HG02943 (cell line): ENCODE measurements around the gene GLB1L2.

Experiments
- ATAC-seq: cut with Tn5 transposase; IDR thresholded peaks from one replicate; pipeline ENCODE4 v1.9.1; 2021; ENCODE audit warnings: mild to moderate bottlenecking, low read depth, moderate library complexity; ENCODE audit not compliant: unreplicated experiment

Gene GLB1L2

DNA sequence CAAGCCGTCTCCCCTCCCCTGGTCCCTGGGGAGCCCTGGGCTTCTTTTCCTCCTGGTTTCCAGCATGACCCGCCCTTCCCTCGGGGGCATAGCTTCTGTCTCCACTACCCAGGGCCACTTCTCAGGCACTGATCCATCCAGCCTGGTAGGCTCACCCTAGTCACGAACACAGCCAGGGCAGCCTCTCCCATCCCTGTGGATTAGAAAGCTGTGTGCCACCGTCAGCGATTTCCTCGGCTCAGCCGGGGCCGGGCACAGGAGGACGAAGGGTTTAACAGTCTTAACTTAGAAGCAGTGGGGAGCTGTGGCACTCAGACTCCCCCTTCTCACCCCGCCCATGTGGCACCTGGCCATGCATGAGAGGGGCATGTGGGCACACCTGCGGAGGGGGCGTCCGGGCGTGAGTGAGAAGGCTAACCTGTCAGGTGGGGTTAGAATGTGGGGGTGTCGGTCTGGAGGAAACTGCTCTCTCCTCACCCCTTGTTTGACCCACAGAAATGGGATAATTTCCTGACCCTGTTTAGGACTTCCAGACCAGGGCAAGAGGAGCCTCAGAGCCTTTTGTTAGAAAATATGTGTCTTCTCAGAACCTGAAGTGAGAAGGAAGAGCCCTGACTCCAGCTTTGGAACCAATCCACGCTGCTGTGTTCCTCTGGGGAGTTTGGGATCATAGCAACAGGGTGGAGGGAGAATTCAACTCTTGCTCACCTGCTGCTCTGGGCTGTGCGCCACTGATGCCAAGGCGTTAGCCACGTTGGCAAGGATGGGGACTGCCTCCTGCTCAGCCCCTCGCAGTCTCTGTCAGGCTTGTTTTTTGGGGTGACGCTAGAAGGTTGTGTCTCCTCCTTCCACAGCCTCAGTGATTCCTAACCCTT, 14.6 kb downstream of the GLB1L2 start:
- no peak for ATAC-seq

DNA sequence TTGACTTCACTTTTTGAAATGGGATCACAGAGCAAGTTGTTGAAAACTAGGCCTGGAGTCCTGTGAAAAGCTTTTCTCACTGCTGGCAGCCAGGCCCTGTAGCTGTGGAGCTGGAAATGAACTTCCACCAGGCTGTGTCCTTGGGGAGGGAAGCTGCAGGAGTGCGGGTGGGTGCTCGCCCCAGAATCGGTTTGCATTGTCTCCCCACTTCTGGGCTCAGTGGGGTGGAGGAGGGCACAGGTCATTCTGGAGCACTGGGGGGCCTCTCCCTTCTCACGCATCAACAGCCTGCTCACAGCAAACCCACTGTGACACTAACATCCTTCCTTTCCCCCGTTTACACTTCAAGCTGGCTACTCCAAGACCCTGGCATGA, 15.2 kb downstream of the GLB1L2 start:
- no peak for ATAC-seq

GRCh38 chr11:134347441-134347840, 15.7 kb downstream of the GLB1L2 start:
- ATAC-seq, result no peak

DNA sequence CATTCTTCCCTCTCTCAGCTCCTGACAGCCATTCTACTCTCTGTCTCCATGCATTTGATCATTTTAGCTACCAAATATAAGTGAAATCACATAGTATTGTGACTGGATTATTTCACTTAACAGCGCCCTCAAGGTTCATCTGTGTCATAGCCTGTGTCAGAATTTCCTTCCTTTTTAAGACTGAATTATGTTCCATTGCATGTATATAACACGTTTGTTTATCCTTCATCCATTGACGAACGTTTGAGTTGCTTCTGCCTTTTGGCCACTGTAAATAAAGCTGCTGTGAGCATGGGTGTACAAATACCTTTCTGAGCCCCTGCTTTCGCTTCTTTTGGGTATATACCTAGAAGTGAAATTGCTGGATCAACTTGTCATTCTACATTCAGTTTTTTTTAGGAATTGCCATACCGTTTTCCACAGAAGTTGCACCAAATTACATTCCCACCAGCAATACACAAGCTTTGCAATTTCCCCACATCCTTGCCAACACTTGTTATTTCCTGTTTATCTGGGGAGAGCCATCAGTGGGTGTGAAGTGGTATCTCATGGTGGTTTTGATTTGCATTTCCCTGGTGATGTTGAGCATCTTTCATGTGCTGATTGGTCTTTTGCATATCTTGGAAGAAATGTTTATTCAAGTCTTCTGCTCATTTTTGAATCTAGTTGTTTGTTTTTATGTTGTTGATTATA, 17.5 kb downstream of the GLB1L2 start:
- ATAC-seq, result no peak

DNA sequence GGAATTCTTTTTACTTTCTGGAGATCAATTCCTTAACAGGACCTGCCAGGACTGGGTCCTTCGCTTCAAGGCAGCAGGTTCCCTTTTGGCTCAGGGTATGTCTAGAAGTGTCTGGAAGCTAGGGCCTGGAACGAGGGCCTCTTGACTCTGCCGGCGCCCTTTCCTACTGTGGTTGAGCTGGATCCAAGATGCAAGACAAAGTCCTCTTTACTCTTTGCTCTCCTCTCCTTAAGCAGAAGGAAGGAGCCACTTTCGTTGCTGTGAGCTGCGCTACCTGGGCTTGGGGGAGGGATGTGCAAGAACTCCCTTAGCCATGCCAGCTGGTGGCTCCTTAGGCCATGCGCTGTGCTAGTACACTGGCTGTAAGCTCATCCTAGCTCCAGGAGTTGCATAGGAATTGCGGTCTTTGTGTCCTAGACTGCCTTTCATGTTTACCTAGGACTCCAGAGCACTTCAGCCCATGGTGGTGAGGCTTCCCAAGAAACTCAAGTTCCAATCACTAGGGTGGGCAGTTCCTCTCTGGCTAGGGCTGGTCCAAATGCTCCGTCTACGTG, 18.1 kb downstream of the GLB1L2 start:
- no peak for ATAC-seq

DNA sequence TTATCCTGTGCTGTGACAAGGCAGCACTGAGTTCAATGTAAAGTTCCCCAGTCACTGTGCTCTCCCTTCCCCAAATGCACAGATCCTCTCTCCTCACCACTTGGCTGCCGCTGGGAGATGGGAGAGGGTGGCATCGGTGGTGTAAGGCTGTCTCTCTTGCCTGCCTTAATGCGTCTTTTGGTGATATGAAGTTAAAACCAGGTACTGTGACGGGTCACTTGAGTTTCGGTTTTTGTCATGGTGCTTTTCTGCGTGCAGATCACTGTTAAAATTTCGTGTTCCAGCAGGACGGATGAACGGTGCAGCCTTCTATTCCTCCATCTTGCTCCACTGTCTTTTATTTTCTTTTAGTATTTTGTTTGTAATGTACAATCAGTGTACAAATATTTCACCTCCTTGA, 18.6 kb downstream of the GLB1L2 start:
- ATAC-seq, result no peak

- ATAC-seq, result no peak
Measured at GRCh38 chr11:134352111-134352510, 20.3 kb downstream of the GLB1L2 start.

- no peak for ATAC-seq
Measured at GRCh38 chr11:134355136-134355535, 23.3 kb downstream of the GLB1L2 start.

GRCh38 chr11:134355656-134356055, 23.9 kb downstream of the GLB1L2 start:
- no peak for ATAC-seq

DNA sequence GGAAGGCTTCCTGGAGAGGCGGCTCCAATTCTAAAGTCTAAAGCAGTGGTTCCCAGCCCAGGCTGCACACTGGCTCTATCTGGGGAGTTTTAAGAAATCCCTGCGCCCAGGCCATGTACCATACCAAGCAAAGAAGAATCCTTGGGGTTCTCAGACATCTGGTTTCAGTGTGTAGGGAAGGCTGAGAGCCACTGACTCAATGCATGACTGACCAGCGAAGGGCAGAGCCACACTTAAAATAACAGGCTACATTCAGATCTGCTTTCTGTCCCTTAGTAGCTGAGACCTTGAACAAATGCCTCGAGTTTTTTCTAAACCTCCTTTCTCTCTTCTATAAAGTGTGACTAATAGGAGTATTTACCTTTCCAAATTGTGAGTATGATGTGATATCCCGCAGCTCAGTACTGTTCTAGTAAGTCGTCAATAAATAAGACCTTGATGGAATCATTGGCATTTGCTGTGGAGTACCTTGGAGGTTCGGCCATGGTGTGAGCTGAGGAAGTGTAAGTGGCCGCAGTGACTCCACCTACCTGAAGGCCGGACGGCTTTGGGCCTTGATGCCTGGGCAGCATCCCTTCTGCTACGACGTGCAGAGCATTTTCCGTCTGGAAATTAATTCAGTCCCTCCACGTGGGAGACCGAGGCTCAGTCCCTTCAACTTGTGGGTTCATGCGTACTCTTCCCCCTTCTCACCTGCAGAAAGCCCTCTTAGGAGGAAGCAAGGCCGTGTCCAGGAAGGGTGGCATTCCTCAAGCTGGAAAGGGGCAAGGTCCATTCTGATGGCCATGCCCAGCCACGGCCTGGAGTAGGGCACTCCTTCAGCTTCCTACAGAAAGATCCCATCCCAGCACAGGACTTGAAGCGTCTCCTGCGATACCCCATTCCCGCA, 25.1 kb downstream of the GLB1L2 start:
- ATAC-seq, result no peak

GRCh38 chr11:134357545-134357839, 25.7 kb downstream of the GLB1L2 start:
- no peak for ATAC-seq

DNA sequence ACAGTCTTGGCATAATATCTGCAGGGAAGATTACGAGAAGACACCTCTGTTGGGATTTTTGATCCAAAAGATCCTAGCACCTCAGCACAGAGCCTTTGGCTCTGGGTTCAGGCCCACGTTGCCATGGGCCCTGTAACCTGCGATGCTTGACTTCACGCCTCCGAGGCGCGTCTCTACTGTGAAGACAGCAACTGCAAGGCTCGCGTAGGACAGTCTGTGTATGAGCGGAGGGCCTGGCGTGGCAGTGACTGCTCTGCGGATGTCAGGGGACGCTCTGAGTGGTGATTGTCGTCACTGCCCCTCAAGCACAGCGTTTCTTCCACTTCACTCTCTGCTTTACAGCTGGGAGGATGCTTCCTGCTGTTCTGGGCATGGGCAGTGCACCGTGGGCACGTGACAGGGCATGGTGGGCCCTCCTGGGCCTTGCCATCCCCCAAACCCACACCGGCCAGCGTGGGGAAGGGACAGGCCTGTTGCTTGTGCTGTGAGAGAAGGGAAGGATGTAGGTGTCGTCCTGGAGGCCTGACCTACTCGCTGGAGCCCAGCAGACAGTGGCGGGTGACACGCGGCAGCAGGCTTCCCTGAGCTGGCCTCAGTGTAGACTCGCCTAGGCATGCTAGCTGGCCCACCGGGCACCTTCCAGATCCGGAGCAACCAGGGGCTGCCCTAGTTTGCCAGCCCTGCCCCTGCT, 26.5 kb downstream of the GLB1L2 start:
- no peak for ATAC-seq

DNA sequence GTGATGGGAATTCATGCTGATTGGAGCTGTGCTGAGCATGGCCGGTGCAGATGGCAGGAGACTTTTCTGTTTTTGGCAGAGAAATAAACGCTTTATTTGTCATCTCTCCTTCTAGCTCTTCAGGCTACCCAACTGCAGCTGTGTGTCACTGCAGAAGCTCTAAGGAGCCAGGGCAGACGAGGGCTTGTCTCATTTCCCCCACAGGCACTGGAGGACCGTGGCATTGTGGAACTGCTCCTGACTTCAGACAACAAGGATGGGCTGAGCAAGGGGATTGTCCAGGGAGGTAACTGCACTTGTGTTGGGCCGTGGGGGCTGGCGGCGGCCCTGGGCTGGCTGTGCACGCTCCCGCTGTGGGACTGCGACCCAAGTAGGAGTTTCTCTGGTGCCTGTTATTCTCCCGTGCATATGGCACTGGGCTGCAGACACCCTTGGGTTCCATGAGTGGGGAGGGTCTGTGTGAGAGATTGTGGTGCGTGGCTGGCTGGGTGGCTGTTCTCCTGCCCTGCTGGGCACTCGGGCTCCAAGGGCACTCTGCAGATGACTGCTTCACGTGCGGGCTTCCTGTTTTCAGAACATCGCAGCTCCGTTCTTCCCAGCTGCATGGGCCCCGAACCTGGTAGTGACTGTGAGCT, 27.2 kb downstream of the GLB1L2 start:
- ATAC-seq, result no peak

GRCh38 chr11:134359646-134360045, 27.9 kb downstream of the GLB1L2 start:
- no peak for ATAC-seq

GRCh38 chr11:134360050-134360835, 28.5 kb downstream of the GLB1L2 start:
- no peak for ATAC-seq

GRCh38 chr11:134361661-134362060, 29.9 kb downstream of the GLB1L2 start:
- ATAC-seq, result no peak

- ATAC-seq, result no peak
Measured at GRCh38 chr11:134362192-134362901, 30.6 kb downstream of the GLB1L2 start.

DNA sequence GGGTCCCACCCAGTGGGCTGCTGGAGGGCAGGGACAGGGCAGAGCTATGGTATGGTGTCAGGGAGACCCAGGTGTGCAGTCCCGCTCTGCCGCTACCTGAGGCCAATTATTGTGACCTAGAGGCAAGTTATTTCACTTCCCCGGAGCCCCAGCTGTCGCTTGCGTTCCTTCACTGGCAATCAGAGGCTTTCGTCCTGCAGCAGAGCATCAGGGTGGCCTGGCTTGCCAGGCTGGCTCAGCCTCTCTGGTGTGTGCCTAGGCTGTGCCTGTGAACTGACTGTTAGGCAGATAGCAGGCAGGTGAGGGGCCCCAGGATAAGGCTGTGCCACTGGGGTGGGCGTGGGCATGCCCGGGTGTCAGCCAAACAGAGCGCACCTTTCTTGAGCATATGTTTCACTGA, 31.4 kb downstream of the GLB1L2 start:
- ATAC-seq, result no peak
